Neural cell (in vitro differentiated cells): ENCODE data around the gene ADD1. TPM values are rescaled to one million over a fixed set of nuclear protein-coding genes. Genes with fewer than 3 reads are reported as not detected.
"Not testable (repeated sequence)": the region's sequence is repeated elsewhere in the genome, so short reads cannot be mapped to it uniquely, and the experiment has no call there.

Experiments used
- H2AFZ ChIP-seq: fragments of 200-600, 300-800 bp; sonication (generic), shearing (Covaris generic); 2 replicates; pipeline ENCODE4 v1.6.0; 2014; ENCODE audit warnings: low read depth, mild to moderate bottlenecking, antibody characterized with exemption, low read length, moderate library complexity
- H3F3A ChIP-seq: fragments of 200-600 bp; shearing (Covaris generic); 2 replicates; pipeline ENCODE4 v1.6.1; 2016; ENCODE audit warnings: mild to moderate bottlenecking, moderate library complexity, mixed read lengths, antibody characterized with exemption, low read length; ENCODE audit not compliant: insufficient read depth, poor library complexity, severe bottlenecking
- H3K27ac ChIP-seq: fragments of 200-600, 300-800 bp; sonication (generic), shearing (Covaris generic); 2 replicates; pipeline ENCODE4 v1.5.1; 2014; ENCODE audit warnings: mild to moderate bottlenecking, low read length, moderate library complexity
- H3K27me3 ChIP-seq: fragments of 300-800, 200-600 bp; sonication (generic), shearing (Covaris generic); 2 replicates; pipeline ENCODE4 v1.6.0; 2014; ENCODE audit warnings: mild to moderate bottlenecking, low read depth, low read length, moderate library complexity; ENCODE audit not compliant: insufficient read depth
- H3K36me3 ChIP-seq: fragments of 300-800, 200-600 bp; sonication (generic), shearing (Covaris generic); 2 replicates; pipeline ENCODE4 v1.5.1; 2014; ENCODE audit warnings: mild to moderate bottlenecking, antibody characterized with exemption, low read length, moderate library complexity; ENCODE audit not compliant: insufficient read depth
- H3K4me2 ChIP-seq: fragments of 300-800, 200-600 bp; sonication (generic), shearing (Covaris generic); 2 replicates; pipeline ENCODE4 v1.6.0; 2014; ENCODE audit warnings: mild to moderate bottlenecking, low read length
- H3K4me3 ChIP-seq: fragments of 300-800, 200-600 bp; sonication (generic), shearing (Covaris generic); 2 replicates; pipeline ENCODE4 v1.5.1; 2014; ENCODE audit warnings: mild to moderate bottlenecking, low read length, moderate library complexity
- H3K79me2 ChIP-seq: fragments of 200-600 bp; shearing (Covaris generic); replicated peaks from 2 replicates; pipeline ENCODE4 v1.6.0; 2014; ENCODE audit warnings: mild to moderate bottlenecking, low read length, moderate library complexity; ENCODE audit not compliant: insufficient read depth
- H3K9ac ChIP-seq: fragments of 300-800, 200-600 bp; sonication (generic), shearing (Covaris generic); 2 replicates; pipeline ENCODE4 v1.6.1; 2016; ENCODE audit warnings: mild to moderate bottlenecking, low read length, mixed read lengths
- H3K9me2 ChIP-seq: fragments of 200-600 bp; shearing (Covaris generic); 2 replicates; pipeline ENCODE4 v1.6.1; 2016; ENCODE audit warnings: mild to moderate bottlenecking, low read length, mixed read lengths; ENCODE audit not compliant: insufficient read depth
- H3K9me3 ChIP-seq: fragments of 200-600, 300-800 bp; sonication (generic), shearing (Covaris generic); 2 replicates; pipeline ENCODE4 v1.6.1; 2016; ENCODE audit warnings: mild to moderate bottlenecking, mixed run types, low read length, moderate library complexity, mixed read lengths
- H4K20me1 ChIP-seq: fragments of 200-600 bp; shearing (Covaris generic); 2 replicates; pipeline ENCODE4 v1.6.1; 2016; ENCODE audit warnings: mild to moderate bottlenecking, mixed run types; ENCODE audit not compliant: insufficient read depth
- CTCF ChIP-seq: fragments of 450-650 bp; IDR thresholded peaks from 2 replicates; pipeline ENCODE4 v1.5.1; 2014; ENCODE audit warnings: antibody characterized with exemption, mild to moderate bottlenecking, moderate library complexity; ENCODE audit not compliant: poor library complexity, severe bottlenecking
- EP300 ChIP-seq: fragments of 450-650 bp; conservative IDR thresholded peaks from 2 replicates; pipeline ENCODE4 v1.6.1; 2014; ENCODE audit warnings: antibody characterized with exemption, mild to moderate bottlenecking, moderate library complexity; ENCODE audit not compliant: poor library complexity, severe bottlenecking
- EZH2 ChIP-seq: fragments of 200-600, 300-800 bp; shearing (Covaris generic), sonication (generic); IDR thresholded peaks from 2 replicates; pipeline ENCODE4 v1.6.1; 2014; ENCODE audit warnings: antibody characterized with exemption, low read length, borderline replicate concordance, mild to moderate bottlenecking; ENCODE audit not compliant: insufficient read depth, poor library complexity, severe bottlenecking
- MXI1 ChIP-seq: fragments of 450-650 bp; conservative IDR thresholded peaks from 2 replicates; pipeline ENCODE4 v1.6.1; 2014; ENCODE audit warnings: antibody characterized with exemption, mild to moderate bottlenecking; ENCODE audit not compliant: poor library complexity, severe bottlenecking
- POLR2AphosphoS5 ChIP-seq: IDR thresholded peaks from 2 replicates; pipeline ENCODE4 v1.6.1; 2012
- RAD21 ChIP-seq: fragments of 450-650 bp; conservative IDR thresholded peaks from 2 replicates; pipeline ENCODE4 v1.6.1; 2014; ENCODE audit warnings: antibody characterized with exemption, mild to moderate bottlenecking, moderate library complexity
- REST ChIP-seq: IDR thresholded peaks from 2 replicates; pipeline ENCODE4 v1.6.1; 2012; ENCODE audit warnings: borderline replicate concordance
- SMC3 ChIP-seq: fragments of 450-650 bp; conservative IDR thresholded peaks from 2 replicates; pipeline ENCODE4 v1.6.1; 2014; ENCODE audit warnings: antibody characterized with exemption, mild to moderate bottlenecking, moderate library complexity; ENCODE audit not compliant: poor library complexity
- TAF1 ChIP-seq: IDR thresholded peaks from 2 replicates; pipeline ENCODE4 v1.6.1; 2012; ENCODE audit warnings: low read depth
- polyA plus RNA-seq: library from polyadenylated mRNA; depleted of rRNA; stranded (reverse); fragments of >200 nt; gene quantifications from 2 replicates; pipeline ENCODE4 v1.2.3, GENCODE V29; 2014

The ADD1 gene
- polyA plus RNA-seq, 1 donor from 2014 or later = 190 TPM

- Histone ChIP-seq H3K27me3 (no peaks in the 10 kb centered on the region), H3F3A (no peaks in the 10 kb centered on the region), H3K9me3 (no peaks in the 10 kb centered on the region), H3K4me3 (no peak overlapping the region), H3K36me3 (no peaks in the 10 kb centered on the region), H3K4me2 (no peak overlapping the region), H4K20me1 (no peaks in the 10 kb centered on the region), H3K27ac (no peak overlapping the region), H3K9me2 (no peaks in the 10 kb centered on the region), H2AFZ (no peak overlapping the region), H3K9ac (no peak overlapping the region), H3K79me2 (no peaks in the 10 kb centered on the region)
- TF ChIP-seq SMC3 (no peak), EZH2 (no peak), REST (no peak), CTCF (no peak), RAD21 (no peak), EP300 (no peak), MXI1 (no peak), TAF1 (no peak), POLR2AphosphoS5 (no peak)
These were observed 101.2 kb downstream of the ADD1 start for GRCh38 chr4:2944586-2945526.

DNA sequence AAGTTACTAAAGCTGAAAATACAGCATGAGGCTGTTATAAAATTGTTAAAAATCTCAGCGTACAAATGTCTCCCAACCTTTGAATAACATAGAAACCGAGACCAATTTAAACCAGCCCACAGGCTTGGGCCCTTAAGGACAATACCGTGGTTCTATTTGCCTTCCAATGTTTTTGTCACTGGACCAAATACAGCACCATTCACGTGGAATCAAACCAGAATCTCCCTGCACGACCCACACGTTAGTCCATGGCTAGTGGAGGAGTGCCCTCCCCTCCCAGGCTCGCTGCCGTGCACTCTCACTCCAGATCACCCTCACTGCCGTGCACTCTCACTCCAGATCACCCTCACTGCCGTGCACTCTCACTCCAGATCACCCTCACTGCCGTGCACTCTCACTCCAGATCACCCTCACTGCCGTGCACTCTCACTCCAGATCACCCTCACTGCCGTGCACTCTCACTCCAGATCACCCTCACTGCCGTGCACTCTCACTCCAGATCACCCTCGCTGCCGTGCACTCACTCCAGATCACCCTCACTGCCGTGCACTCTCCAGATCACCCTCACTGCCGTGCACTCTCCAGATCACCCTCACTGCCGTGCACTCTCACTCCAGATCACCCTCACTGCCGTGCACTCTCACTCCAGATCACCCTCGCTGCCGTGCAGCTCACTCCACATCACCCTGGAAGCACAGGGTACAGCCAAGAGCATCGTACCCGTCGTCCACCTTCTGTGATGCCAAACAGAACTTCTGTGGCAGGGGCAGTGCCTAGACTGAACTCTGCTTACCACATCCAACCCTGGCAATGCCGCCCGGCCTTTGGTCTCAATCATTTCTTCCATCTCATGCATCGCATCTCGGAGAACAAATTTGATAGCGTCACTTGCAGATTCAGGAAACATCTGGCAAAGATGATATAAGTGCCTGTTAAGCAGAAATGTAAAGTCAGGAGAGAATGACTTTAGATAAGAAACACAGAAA lies 102.3 kb downstream of the ADD1 start:
- not testable (repeated sequence) for H3K27ac ChIP-seq, H3K79me2 ChIP-seq, H4K20me1 ChIP-seq, H3K9ac ChIP-seq, H3K36me3 ChIP-seq, H3K27me3 ChIP-seq, H3K4me2 ChIP-seq, H3K4me3 ChIP-seq, H3K9me3 ChIP-seq, H2AFZ ChIP-seq, H3F3A ChIP-seq, H3K9me2 ChIP-seq
